DOHH2 (cell line): ENCODE results near the gene CLDN24.
"Not testable (repeated sequence)": the region's sequence is repeated elsewhere in the genome, so short reads cannot be mapped to it uniquely, and the experiment has no call there.

Source experiments
- H3F3A ChIP-seq: fragments of 200-600 bp; sonication (generic), shearing (Covaris generic); 2 replicates; pipeline ENCODE4 v1.6.0; 2016; ENCODE audit warnings: antibody characterized with exemption, mild to moderate bottlenecking; ENCODE audit not compliant: control insufficient read depth, insufficient read depth
- H3K27ac ChIP-seq: fragments of 200-600 bp; sonication (generic); 2 replicates; pipeline ENCODE4 v1.5.1; 2014; ENCODE audit warnings: low read depth, mild to moderate bottlenecking, low read length, moderate library complexity
- H3K27me3 ChIP-seq: fragments of 200-600 bp; sonication (generic); 2 replicates; pipeline ENCODE4 v1.6.1; 2014; ENCODE audit warnings: mild to moderate bottlenecking, low read length, mixed read lengths; ENCODE audit not compliant: control insufficient read depth
- H3K36me3 ChIP-seq: fragments of 200-600 bp; sonication (generic); 2 replicates; pipeline ENCODE4 v1.6.1; 2014; ENCODE audit warnings: mild to moderate bottlenecking, low read length, moderate library complexity, mixed read lengths; ENCODE audit not compliant: control insufficient read depth
- H3K4me1 ChIP-seq: fragments of 200-600 bp; sonication (generic); 2 replicates; pipeline ENCODE4 v1.6.1; 2014; ENCODE audit warnings: mild to moderate bottlenecking, low read length, mixed read lengths; ENCODE audit not compliant: control insufficient read depth
- H3K4me2 ChIP-seq: fragments of 200-600 bp; sonication (generic); 2 replicates; pipeline ENCODE4 v1.6.0; 2014; ENCODE audit warnings: mild to moderate bottlenecking, low read length, moderate library complexity
- H3K4me3 ChIP-seq: fragments of 200-600 bp; sonication (generic); 2 replicates; pipeline ENCODE4 v1.5.1; 2014; ENCODE audit warnings: mild to moderate bottlenecking, low read length, mixed read lengths
- H3K79me2 ChIP-seq: fragments of 200-600 bp; sonication (generic); 2 replicates; pipeline ENCODE4 v1.6.1; 2014; ENCODE audit warnings: mild to moderate bottlenecking, low read length, mixed read lengths; ENCODE audit not compliant: control insufficient read depth
- H3K9me2 ChIP-seq: fragments of 200-600 bp; sonication (generic); replicated peaks from 2 replicates; pipeline ENCODE4 v1.6.1; 2014; ENCODE audit warnings: mild to moderate bottlenecking, low read length, mixed read lengths; ENCODE audit not compliant: control insufficient read depth
- H3K9me3 ChIP-seq: fragments of 200-600 bp; sonication (generic); 2 replicates; pipeline ENCODE4 v1.6.1; 2014; ENCODE audit warnings: antibody characterized with exemption, low read length, mixed read lengths; ENCODE audit not compliant: control insufficient read depth, insufficient read depth
- H4K20me1 ChIP-seq: fragments of 200-600 bp; sonication (generic); 2 replicates; pipeline ENCODE4 v1.6.0; 2014; ENCODE audit warnings: low read depth, mild to moderate bottlenecking, antibody characterized with exemption, low read length, moderate library complexity; ENCODE audit not compliant: control insufficient read depth, insufficient read depth
- CTCF ChIP-seq: fragments of 200-600 bp; sonication (generic); IDR thresholded peaks from one replicate; pipeline ENCODE4 v1.5.1; 2014; ENCODE audit warnings: antibody characterized with exemption, mild to moderate bottlenecking, low read depth, low read length; ENCODE audit not compliant: poor library complexity, severe bottlenecking
- EZH2phosphoT487 ChIP-seq: fragments of 200-600 bp; sonication (generic); IDR thresholded peaks from 2 replicates; pipeline ENCODE4 v1.6.1; 2017; ENCODE audit warnings: borderline replicate concordance, mild to moderate bottlenecking, antibody characterized with exemption, low read length, moderate library complexity, mixed read lengths

The CLDN24 gene

DNA sequence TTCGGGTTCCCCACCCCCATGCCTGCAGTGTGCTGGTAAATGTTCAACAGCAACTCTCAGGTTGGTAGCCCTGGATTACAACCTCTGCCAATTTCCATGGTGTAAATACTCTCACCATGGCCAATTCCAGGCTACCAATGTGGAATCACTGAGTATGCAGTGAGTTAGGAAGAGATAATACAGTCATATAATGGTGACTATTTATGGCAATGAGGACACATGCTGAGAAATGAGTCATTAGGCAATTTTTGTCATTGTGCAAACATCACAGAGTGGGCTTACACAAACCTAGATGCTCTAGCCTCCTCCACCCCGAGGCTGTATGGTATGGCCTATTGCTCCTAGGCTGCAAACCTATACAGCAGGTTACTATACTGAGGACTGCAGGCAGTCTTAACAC is 4.6 kb upstream of the CLDN24 start:
- H3K4me1 ChIP-seq: no peaks in the 10 kb centered on the region
- TF ChIP-seq EZH2phosphoT487: no peak
- TF ChIP-seq CTCF: no peak
- no peak overlapping the region for H3K4me2 ChIP-seq

DNA sequence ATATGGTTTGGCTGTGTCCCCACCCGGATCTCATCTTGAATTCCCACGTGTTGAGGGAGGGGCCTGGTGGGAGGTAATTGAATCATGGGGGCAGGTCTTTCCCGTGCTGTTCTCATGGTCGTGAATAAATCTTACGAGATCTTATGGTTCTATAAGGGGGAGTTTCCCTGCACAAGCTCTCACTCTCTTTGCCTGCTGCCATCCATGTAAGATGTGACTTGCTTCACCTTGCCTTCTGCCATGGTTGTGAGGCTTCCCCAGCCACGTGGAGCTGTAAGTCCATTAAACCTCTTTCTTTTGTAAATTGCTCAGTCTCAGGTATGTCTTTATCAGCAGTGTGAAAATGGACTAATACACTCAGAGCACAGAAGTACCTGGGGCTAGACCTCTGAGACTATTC is 4.2 kb upstream of the CLDN24 start:
- H3K9me3 ChIP-seq, H3K9me2 ChIP-seq, H3K27me3 ChIP-seq, H4K20me1 ChIP-seq, H3K27ac ChIP-seq, H3K4me3 ChIP-seq, H3K36me3 ChIP-seq, H3K79me2 ChIP-seq, H3K4me2 ChIP-seq, H3F3A ChIP-seq, H3K4me1 ChIP-seq: not testable (repeated sequence)

More for the DNA sequence above, 4.6 kb upstream of the CLDN24 start:
- H3K79me2 ChIP-seq: no peaks in the 10 kb centered on the region
- no peaks in the 10 kb centered on the region for H4K20me1 ChIP-seq
- no peaks in the 10 kb centered on the region for H3K27me3 ChIP-seq
- H3F3A ChIP-seq: no peaks in the 10 kb centered on the region
- no peak overlapping the region for H3K4me3 ChIP-seq
- H3K27ac ChIP-seq: no peak overlapping the region
- no peaks in the 10 kb centered on the region for H3K36me3 ChIP-seq
- no peaks in the 10 kb centered on the region for H3K9me2 ChIP-seq
- H3K9me3 ChIP-seq: no peaks in the 10 kb centered on the region

- no peaks in the 10 kb centered on the region for H3K36me3 ChIP-seq
- no peaks in the 10 kb centered on the region for H3K9me2 ChIP-seq
- no peaks in the 10 kb centered on the region for H3K27me3 ChIP-seq
Observed at GRCh38 chr4:183324619-183325018, 2.4 kb upstream of the CLDN24 start.

GRCh38 chr4:183324056-183324455 is 1.8 kb upstream of the CLDN24 start:
- H3K9me3 ChIP-seq, H3K4me3 ChIP-seq: not testable (repeated sequence)

More at GRCh38 chr4:183324619-183325018, 2.4 kb upstream of the CLDN24 start:
- Histone ChIP-seq H3K79me2 (no peaks in the 10 kb centered on the region), H3K4me3 (no peak overlapping the region), H3K4me2 (no peak overlapping the region), H3F3A (no peaks in the 10 kb centered on the region), H3K27ac (no peak overlapping the region), H3K4me1 (no peaks in the 10 kb centered on the region), H4K20me1 (no peaks in the 10 kb centered on the region), H3K9me3 (no peaks in the 10 kb centered on the region)
- no peak for TF ChIP-seq EZH2phosphoT487
- no peak for TF ChIP-seq CTCF

GRCh38 chr4:183323295-183323694 is 1.1 kb upstream of the CLDN24 start:
- Histone ChIP-seq H3K9me2 (no peaks in the 10 kb centered on the region), H3K9me3 (no peaks in the 10 kb centered on the region), H3K4me3 (no peak overlapping the region), H3K27me3 (no peaks in the 10 kb centered on the region), H3K4me2 (no peak overlapping the region), H4K20me1 (no peaks in the 10 kb centered on the region), H3K79me2 (no peaks in the 10 kb centered on the region), H3F3A (no peaks in the 10 kb centered on the region), H3K4me1 (no peaks in the 10 kb centered on the region), H3K36me3 (no peaks in the 10 kb centered on the region), H3K27ac (no peak overlapping the region)
- TF ChIP-seq EZH2phosphoT487 (no peak), CTCF (no peak)

More at GRCh38 chr4:183324056-183324455, 1.8 kb upstream of the CLDN24 start:
- not testable (repeated sequence) for H3K36me3 ChIP-seq, H3K9me2 ChIP-seq, H3K4me1 ChIP-seq, H3K27me3 ChIP-seq, H3F3A ChIP-seq, H4K20me1 ChIP-seq, H3K27ac ChIP-seq, H3K79me2 ChIP-seq, H3K4me2 ChIP-seq
